ENCODE results near the gene THBS4.
"Not testable (repeated sequence)": the region's sequence is repeated elsewhere in the genome, so short reads cannot be mapped to it uniquely, and the experiment has no call there.

THBS4 gene

GRCh38 chr5:80076131-80077050 lies 41.2 kb downstream of the THBS4 start:
- no peak for DNase-seq (ENCODE audit: low read depth)

- DNase-seq (ENCODE audit: low read depth), result no peak
These were observed 42.0 kb downstream of the THBS4 start for GRCh38 chr5:80077051-80077714.

GRCh38 chr5:80078921-80079320 lies 43.8 kb downstream of the THBS4 start:
- DNase-seq (ENCODE audit: low read depth), result no peak

GRCh38 chr5:80082281-80082680 lies 47.1 kb downstream of the THBS4 start:
- no peak for DNase-seq (ENCODE audit: low read depth)

- DNase-seq (ENCODE audit: low read depth), result no peak
These were observed 47.6 kb downstream of the THBS4 start for GRCh38 chr5:80082731-80083100.

GRCh38 chr5:80083101-80083890 lies 48.1 kb downstream of the THBS4 start:
- DNase-seq (ENCODE audit: low read depth), result no peak

- no peak for DNase-seq (ENCODE audit: low read depth)
These were observed 55.7 kb downstream of the THBS4 start for GRCh38 chr5:80090884-80091166.

GRCh38 chr5:80091792-80092192 lies 56.6 kb downstream of the THBS4 start:
- DNase-seq (ENCODE audit: low read depth), result not testable (repeated sequence)

GRCh38 chr5:80092486-80093107 lies 57.4 kb downstream of the THBS4 start:
- no peak for DNase-seq (ENCODE audit: low read depth)

- no peak for DNase-seq (ENCODE audit: low read depth)
These were observed 58.6 kb downstream of the THBS4 start for GRCh38 chr5:80093796-80094195.

GRCh38 chr5:80094236-80094738 lies 59.1 kb downstream of the THBS4 start:
- DNase-seq (ENCODE audit: low read depth), result no peak

GRCh38 chr5:80097451-80097850 lies 62.3 kb downstream of the THBS4 start:
- DNase-seq (ENCODE audit: low read depth), result no peak

- DNase-seq (ENCODE audit: low read depth), result no peak
These were observed 66.8 kb downstream of the THBS4 start for GRCh38 chr5:80101993-80102392.

GRCh38 chr5:80103371-80103770 lies 68.2 kb downstream of the THBS4 start:
- no peak for DNase-seq (ENCODE audit: low read depth)

GRCh38 chr5:80105698-80106439 lies 70.7 kb downstream of the THBS4 start:
- DNase-seq (ENCODE audit: low read depth), result no peak

- no peak for DNase-seq (ENCODE audit: low read depth)
These were observed 71.8 kb downstream of the THBS4 start for GRCh38 chr5:80106916-80107315.

- no peak for DNase-seq (ENCODE audit: low read depth)
These were observed 74.7 kb downstream of the THBS4 start for GRCh38 chr5:80109646-80110478.

GRCh38 chr5:80111376-80111990 lies 76.3 kb downstream of the THBS4 start:
- DNase-seq (ENCODE audit: low read depth), result not testable (repeated sequence)

- DNase-seq (ENCODE audit: low read depth), result no peak
These were observed 79.7 kb downstream of the THBS4 start for GRCh38 chr5:80114860-80115259.

- DNase-seq (ENCODE audit: low read depth), result no peak
These were observed 80.9 kb downstream of the THBS4 start for GRCh38 chr5:80116000-80116399.

Data from CMK (cell line).